Right renal pelvis (tissue), 4 donors: ENCODE results near the gene JUND. TPM values are rescaled to one million over a fixed set of nuclear protein-coding genes. Genes with fewer than 3 reads are reported as not detected.

ENCODE experiments used
- DNase-seq, 4 donors: peaks; one replicate each; pipeline ENCODE4 v3.0.0-alpha.2; 2013; ENCODE audit warnings: low read depth in 4 of 4, low spot score in 3 of 4, missing footprints in 1 of 4
- polyA plus RNA-seq, 4 donors: library from polyadenylated mRNA; unstranded; fragments of 120-200 nt; gene quantifications; one replicate each; pipeline ENCODE4 v1.2.1, GENCODE V29; 2013; ENCODE audit not compliant: insufficient read length in 4 of 4

Gene JUND
- polyA plus RNA-seq, 4 donors: 62.4 to 106 (median 80.8) TPM

DNA sequence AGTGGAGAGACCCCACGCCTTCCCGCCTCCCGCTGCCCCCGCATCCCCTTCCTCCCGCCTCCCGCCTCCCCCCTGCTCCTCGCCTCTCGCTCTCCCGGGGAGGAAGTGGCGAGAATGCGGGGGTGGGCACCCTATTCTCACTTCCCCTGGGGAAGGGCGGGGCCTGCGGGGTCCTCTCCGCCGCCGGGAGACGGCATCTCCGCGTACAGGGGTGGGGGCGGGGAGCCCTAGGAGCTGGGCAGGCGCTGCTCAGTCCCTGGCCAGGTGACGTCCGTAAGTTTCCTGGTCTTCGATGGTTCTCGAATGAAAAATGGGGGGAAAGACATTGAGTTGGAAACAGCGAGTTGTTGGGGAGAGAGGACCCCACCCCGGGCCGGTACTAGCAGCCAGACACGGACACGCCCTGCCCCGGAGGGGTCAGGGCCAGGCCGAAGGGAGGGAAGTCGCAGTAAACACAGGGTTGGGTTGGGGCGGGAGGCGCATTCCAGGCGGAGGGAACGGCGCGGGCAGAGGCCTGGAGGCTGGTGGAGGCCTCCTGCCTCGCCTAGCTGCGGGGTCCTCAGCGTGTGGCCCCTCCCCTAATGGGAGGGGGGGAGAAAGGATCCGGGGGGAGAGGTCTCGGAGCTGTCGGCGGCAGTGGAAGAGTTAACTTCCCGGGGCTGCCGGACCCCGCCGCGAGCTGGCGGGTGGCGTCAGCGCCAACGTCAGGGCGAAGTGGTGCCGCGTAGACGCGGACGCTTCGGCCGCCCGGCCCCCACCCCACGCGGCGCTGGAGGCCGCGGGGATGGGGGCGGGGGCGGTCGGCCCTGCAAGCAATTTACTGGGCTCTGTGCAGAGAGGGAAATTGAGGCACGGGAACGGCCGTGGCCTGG lies 10.4 kb upstream of the JUND start:
- no peak for DNase-seq

DNA sequence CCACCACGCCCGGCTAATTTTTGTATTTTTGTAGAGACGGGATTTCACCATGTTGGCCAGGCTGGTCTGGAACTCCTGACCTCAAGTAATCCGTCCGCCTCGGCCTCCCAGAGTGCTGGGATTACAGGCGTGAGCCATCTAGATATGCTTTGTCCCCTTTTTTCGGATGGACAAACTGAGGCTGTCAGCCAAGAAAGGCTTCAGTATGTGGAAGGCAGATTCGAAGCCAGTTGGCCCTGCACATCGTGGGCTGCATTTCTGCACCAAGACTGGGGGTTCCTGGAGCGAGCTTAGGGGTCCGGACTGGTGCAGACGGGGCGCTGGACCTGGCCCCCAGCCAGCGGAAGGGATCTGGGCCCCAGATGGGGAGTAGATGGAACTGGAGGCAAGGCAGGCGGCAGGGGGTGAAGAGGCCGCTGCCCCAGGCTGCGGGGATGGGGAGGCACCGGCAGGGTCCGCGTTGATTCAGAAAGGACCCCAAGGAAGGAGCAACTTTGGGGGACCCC lies 9.7 kb upstream of the JUND start:
- no peak for DNase-seq

DNA sequence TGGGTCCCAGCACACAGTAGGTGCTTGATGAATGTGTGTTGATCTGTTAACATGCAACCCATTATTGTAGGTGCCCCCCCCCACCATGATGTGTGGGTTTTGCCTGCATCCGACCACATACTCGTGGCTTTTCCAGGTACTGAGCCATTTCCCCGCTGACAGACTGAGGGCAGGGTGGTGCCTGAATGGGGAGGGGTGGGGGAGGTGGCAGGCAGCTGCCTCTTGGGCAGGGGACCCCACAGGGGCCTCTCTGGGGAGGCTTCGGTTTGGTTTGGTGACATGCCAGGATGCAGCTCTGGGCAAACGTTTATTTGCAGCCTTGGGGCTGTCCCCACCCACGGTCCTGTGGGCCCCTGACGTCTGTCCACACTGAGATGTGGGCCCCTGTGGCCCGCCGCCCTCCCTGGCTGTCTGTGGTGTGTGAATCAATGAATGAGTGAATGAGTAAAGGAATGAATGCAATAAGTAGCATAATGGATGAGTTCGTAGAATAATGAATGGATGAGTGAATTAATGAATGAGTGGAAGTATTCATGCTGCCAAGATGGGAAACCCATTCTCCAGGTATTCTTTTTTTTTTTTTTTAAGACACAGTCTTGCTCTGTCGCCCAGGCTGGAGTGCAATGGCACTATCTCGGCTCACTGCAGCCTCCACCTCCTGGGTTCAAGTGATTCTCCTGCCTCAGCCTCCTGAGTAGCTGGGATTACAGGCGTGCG lies 9.0 kb upstream of the JUND start:
- no peak for DNase-seq

DNA sequence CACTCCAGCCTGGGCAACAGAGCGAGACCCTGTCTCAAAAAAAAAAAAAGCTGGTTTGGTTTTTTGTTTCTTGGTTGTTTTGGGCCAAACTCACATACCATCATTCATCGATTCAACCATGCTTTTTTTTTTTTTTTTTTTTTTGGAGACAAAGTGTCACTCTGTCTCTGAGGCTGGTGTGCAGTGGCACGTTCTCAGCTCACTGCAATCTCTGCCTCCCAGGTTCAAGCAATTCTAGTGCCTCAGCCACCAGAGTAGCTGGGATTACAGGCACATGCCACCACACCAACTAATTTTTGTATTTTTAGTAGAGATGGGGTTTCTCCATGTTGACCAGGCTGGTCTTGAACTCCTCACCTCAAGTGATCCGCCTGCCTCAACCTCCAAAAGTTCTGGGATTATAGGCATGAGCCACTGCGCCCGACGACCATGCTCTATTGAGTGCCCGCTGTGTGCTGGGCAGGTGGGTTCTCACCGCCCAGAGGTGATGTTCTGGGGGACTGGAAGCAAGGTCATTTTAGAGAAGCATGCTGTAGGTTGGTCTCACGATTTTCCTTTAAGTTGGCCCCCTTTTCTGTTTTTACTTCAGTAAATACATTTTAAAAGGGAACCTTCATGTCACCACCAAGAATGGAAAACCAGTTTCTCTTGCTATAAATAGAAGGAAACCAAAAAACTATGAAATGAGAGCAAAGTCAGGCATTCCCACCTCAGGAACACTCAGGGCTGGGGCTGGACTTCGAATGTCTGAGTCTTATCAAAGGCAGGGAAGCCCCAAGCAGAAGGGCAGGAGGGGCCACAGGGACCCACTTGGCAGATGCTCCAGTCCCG lies 8.3 kb upstream of the JUND start:
- DNase-seq: no peak

DNA sequence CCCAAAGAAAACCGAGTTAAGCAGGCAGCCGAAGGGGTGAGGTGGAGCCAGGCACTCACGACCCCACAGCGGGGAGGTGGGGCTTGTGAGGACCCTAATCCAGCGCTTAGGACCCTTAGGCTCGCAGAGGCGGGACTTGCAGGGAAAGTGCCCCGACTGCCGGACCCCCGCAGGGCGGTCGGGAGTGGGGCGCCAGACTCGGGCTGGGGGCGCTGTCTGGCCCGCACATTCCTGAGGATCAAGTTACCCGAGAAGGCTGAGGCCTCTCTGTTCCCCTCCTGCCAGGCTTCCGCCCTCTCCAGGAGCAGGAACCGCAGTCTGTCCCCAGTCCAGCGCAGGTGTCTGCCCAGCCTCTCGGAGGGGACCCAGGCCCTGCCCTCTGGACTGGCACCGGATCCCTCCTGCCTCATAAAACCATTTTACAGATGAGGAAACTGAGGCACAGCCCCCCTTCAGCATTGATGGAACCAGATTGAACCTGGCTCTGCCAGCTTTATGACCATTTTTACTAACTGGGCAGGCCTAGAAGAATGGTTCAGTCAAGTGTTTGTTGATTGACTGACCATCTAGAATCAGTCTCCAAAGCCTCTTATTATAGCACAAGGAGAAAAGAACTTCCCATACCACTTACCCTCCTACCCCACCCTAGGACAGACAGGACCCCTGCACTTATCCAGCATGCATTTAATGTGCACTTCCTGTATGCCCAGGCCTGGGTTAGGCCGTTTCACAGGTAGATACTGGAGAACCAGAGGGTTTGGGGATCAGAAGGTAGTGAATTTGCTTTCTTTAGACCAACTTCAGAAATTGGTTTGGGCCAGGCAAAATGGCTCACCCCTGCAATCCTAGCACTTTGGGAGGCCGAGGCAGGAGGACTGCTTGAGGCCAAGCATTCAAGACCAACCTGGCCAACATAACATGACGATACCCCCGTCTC lies 6.7 kb upstream of the JUND start:
- no peak for DNase-seq

DNA sequence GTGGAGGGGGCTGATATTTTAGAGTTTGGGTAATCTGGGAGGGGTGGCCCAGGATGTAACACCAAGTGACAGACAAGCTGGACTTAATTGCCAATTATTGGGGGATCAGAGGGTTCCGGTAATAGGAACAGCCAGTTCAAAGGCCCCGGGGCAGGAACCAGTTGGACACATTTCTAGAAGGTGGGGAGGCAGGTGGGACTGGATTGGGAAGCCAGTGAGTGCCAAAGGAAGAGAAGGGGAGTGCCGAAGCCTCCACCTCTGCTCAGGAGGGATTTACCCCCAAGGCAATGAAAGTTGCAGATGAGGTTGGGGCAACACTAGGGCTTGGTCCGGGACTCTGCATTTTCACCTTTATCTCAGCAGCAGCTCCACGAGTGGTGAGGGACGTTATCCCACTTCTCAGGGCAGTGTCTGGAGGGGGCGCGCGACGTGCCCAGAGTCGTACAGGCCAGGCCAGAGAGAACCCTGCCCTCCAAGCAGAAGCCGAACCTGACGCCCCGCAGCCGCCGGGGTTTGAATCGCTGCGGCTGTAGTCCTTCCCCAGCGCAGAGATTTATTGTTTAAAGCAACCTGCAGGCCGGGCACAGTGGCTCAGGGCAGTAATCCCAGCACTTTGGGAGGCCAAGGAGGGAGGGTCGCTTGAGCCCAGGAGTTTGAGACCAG lies 5.7 kb upstream of the JUND start:
- no peak for DNase-seq

DNA sequence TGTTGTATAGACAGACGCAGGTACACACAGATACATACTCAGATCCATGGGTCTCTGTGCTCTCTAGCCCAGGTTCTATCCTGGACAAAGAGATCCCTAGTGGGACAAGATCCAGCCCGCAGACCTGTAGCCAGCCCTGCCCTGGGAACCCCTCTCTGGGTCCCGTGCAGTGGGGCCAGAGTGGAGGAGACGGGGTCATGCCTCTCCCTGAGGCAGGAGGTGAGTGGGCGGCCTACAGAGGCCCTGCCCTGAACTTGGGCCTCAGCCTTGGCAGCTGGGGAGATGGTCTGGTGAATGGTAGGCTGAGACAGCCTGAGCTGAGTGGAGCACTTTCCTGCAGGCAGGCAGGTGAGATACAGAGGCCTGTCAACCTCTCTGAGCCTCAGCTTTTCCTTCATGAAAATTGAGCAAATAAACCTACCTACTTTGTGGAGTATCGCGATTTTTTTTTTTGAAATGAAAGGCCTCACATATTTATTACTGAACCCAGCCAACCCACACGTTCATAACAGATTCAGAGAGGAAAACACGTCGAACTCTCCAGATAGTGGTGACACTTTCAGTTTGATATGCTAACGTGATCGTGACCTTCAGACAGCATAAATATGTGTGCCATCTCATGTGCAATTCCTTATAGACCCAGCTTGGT lies 3.4 kb upstream of the JUND start:
- no peak for DNase-seq

DNA sequence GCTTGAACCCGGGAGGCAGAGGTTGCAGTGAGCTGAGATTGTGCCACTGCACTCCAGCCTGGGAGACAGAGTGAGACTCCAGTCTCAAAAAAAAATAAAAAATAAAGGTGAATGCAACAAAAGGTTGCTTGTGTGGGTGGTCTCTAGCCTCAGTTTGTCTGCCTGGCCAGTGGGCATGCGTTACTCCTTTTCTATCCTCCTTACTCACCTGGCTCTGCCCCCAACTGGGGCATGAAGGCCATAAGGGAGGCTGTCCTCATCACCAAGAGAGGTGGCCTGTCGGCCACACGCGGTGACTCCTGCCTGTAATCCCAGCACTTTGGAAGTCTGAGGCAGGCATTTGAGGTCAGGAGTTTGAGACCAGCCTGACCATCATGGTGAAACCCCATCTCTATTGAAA lies 1.9 kb upstream of the JUND start:
- no peak for DNase-seq

DNA sequence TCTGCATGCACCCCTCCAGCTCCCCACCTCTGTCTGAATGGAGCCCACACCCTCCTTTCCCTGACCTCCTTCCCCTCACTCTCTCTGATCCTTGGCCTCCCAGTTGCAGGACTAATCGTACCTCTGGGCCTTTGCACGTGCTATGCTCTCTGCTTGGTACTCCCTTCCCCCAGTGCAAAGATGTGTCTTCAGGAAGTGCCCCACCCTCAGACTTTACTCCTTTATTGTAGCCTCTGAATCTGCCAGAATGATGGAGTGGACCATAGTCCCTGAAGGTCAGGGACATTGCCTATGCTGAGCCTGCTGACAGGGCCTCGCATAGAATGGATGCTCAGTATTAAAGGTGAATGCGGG lies 1.3 kb upstream of the JUND start:
- DNase-seq: no peak

DNA sequence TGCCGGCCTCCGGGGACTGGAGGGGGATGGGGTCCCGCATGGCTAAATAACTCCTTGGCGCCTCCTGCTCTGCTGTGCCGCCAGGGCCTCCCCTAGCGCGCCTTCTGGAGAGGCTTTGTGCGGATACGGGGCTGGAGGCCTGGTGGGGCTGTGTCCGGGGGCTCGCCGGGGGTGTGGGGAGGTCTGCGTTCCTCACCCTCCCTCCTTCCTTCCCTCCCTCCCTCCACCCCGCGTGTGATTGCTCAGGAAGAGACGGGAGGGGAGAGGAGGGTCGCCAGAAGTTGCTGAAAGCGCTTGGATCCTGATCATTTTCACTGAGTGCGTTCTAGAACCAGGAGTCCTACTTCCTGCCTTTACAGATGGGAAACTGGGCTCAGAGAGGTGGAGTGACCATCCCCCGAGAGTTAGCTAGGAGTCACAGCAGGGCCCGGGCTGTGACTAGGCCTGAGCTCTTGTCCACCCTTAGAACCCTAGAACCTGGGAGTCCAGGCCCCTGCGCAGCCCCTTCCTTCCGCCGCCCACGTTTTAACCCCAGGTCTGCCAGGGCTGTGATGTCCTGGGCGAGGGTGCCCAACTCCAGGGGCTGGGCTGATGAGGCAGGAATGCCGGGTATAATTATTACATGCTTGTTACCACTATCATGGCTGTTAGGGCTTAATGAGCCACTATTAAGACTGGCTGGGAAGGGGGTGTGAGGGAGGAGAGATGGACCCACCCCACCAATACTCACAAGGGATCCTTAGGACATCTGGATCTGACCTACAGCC lies 782 bp upstream of the JUND start:
- no peak for DNase-seq

DNA sequence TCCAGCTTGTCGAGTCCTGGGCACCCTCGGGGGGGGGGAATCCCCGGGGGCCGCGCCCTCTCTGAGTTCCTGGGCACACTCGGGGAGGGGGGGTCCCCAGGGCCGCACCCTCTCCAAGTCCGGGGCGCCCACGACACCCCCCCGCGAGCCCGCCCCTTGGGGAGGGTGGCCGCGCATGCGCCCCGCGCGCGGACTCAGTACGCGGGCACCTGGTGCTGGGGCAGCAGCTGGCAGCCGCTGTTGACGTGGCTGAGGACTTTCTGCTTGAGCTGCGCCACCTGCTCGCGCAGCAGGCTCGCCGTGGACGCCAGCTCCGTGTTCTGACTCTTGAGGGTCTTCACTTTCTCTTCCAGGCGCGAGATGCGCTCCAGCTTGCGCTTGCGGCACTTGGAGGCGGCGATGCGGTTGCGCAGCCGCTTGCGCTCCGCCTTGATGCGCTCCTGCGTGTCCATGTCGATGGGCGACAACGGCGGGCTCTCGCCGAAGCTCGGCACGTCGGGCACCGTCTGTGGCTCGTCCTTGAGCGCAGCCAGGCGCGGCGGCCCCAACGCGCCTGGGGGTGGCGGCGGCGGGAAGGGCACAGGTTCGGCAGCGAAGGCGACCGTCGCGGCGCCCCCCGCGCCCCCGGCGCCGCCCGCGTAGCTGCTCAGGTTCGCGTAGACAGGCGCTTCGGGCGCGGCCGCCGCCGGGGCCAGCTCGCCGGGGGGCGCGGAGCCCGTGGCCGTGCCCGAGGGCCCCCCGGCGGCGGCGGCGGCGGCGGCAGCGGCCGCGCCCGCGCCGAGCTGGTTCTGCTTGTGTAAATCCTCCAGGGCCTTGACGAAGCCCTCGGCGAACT lies 958 bp downstream of the JUND start:
- no peak for DNase-seq

DNA sequence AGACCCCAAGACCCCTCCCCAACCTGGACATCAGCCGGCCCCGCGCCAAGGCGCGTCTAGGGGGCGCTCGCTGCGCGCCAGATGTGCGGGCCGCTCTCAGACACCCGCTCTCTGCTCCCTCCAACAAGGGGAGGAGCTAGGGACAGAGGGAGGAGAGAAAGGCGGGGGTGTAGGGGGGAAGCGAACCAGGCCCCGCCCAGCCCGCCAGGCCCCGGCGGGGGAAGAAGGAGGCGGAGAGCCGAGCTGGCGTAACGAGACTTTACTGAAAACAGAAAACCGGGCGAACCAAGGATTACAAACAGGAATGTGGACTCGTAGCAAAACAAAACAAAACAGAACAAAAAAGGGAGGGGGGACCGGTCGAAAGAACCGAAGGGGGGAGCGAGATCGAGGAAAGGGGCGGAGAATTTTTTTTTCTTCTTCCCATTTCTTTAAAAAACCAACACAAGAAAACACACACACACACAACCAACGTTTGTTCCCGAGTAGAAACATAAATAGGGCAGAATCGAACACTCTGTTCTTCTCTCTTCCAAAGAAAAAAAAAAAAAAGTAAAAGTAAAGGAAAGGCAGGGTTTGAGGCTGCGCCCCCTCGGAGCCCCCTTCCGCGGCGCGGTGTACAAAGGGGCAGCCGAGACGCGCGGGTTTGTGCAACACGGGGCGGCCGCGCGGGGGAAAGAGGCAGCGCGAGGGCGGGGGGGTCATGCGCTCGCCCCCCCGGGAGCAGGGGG lies 1.7 kb downstream of the JUND start:
- peak; percentile 83 to 94 (median 91) for DNase-seq

DNA sequence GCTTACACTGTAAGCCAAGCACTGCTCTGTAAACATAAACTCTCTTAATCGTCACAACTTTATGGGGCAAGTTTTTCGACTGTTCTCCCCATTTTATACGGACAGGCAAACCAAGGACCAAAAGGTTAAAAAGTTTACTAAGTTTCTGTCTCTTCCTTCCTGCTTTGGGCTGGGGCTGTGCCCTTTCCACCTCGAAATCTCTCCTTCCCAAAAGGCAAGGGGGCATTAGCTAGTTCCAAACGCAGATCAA lies 2.2 kb downstream of the JUND start:
- DNase-seq: no peak

DNA sequence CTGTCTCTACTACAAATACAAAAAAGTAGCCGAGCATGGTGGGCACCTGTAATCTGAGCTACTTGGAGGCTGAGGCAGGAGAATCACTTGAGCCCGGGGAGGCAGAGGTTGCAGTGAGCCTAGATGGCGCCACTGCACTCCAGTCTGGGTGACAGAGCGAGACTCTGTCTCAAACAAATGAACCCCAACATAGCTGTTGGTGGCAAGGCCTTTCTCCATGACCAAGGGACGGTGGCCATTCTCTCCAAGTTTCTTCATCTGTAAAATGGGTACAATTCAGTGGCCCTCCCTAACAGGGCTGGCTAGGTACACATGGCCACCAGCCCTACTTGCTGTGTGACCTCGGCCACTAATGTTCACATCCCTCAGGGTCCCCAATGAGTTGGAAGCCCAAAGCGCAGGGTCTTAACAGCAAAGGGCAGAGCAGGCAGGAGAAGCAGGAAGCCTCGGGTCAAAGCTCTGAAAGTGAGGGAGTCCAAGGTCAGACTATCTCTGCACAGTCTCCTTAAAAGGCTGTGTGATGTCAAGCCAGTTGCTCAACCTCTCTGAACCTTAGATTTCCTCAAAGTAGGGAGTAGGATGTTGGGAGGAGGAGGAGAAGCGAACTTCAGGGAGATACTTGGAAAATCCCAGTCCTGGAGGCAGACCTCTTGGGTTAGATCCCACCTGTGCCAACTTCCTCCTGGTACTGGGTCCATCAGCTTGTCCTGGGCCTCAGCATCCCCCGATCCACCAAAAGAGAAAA lies 2.7 kb downstream of the JUND start:
- no peak for DNase-seq

DNA sequence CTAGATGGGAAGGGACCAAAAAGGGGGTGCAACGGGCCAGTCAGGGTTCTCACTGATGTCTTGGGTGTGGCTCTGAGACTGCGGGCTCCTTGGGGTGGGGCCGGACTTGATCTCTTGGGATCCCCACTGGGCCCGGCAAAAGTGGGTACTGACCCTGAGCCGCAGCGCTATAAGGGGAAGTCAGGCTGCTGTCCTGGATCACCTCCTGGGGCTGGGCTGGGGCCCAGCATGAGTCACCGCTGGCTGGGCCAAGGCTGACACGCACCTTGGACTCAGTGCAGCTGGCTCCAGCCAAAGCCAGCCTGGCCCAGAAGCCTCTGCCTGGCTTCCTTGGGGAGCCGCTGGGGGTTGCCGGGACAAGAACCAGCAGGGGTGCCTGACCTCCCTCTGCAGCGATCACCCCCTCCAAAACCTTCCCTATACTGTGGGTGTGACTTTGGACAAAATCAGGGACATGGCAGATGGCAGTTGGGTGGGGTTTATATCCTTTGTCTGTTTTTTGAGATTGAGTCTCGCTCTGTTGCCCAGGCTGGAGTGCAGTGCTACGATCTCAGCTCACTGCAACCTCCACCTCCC lies 6.6 kb downstream of the JUND start:
- DNase-seq: no peak

DNA sequence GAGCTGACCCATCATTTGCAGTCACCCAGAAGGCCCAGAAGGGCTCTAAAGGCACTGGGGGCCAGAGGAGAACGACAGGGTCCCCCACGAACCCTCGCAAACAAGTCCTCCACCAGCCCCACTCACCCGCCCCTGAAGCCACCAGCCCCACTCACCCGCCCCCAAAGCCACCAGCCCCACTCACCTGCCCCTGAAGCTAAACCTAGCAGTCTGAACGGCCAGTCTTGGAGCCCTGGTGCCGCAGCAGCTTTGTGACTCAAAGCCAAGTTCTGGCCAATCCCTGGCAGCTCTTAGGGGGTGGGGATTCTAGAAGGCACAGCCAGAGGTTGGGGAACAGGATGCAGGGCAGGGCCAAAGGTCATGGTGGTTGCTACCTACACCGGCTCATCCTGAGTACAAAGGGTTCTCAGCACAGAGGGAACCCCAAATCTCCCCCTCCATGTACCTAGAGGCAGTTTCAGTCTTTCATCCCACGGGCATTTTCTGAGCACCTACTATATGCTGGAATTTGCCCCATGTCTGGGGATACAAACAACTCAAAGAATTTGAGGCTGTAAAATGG lies 7.1 kb downstream of the JUND start, which contains the start of gene IQCN:
TSS of gene IQCN (minus strand) at position 234 of the 562 bp plus-strand sequence. CDS start 4,974 bp downstream, outside the sequence.
- no peak for DNase-seq
